ENCODE results near the gene TMC1. TPM values are rescaled to one million over a fixed set of nuclear protein-coding genes. Genes with fewer than 3 reads are reported as not detected.
"Not testable (repeated sequence)": the region's sequence is repeated elsewhere in the genome, so short reads cannot be mapped to it uniquely, and the experiment has no call there.

TMC1 gene
- total RNA-seq, 1 donor from 2014 or later, result not detected

- Histone ChIP-seq H3K4me3 (no peak overlapping the region), H3K27ac (no peak overlapping the region), H3K36me3 (no peaks in the 10 kb centered on the region), H3K9me3 (no peaks in the 10 kb centered on the region), H3K27me3 (no peaks in the 10 kb centered on the region), H3K4me1 (no peaks in the 10 kb centered on the region)
- DNase-seq (no peak), ATAC-seq (no peak)
- intact Hi-C loops (cut with DNase I), result no loop called here
- TF ChIP-seq CTCF (IDR thresholded peaks at IDR 0.05), result no peak
These were observed 270.0 kb downstream of the TMC1 start for GRCh38 chr9:72791436-72791835.

GRCh38 chr9:72794946-72795345 is 273.5 kb downstream of the TMC1 start:
- H3K9me3 ChIP-seq, result peaks cover 4% of the 10 kb centered on the region
- DNase-seq, result no peak
- H3K36me3 ChIP-seq, result no peaks in the 10 kb centered on the region
- no peaks in the 10 kb centered on the region for H3K4me1 ChIP-seq
- no peak for TF ChIP-seq CTCF (IDR thresholded peaks at IDR 0.05)
- H3K4me3 ChIP-seq, result no peak overlapping the region
- no peak for ATAC-seq
- no peak overlapping the region for H3K27ac ChIP-seq
- H3K27me3 ChIP-seq, result no peaks in the 10 kb centered on the region
- intact Hi-C loops (cut with DNase I), result no loop called here

GRCh38 chr9:72800328-72800994 is 279.1 kb downstream of the TMC1 start:
- intact Hi-C loops (cut with DNase I), result no loop called here
- ATAC-seq (no peak), DNase-seq (no peak)
- no peak for TF ChIP-seq CTCF (IDR thresholded peaks at IDR 0.05)
- Histone ChIP-seq H3K4me1 (no peaks in the 10 kb centered on the region), H3K36me3 (no peaks in the 10 kb centered on the region), H3K9me3 (peaks cover 4% of the 10 kb centered on the region), H3K4me3 (no peak overlapping the region), H3K27ac (no peak overlapping the region), H3K27me3 (no peaks in the 10 kb centered on the region)

GRCh38 chr9:72805238-72805637 is 283.8 kb downstream of the TMC1 start:
- Histone ChIP-seq H3K27ac (no peak overlapping the region), H3K4me1 (no peaks in the 10 kb centered on the region), H3K4me3 (no peak overlapping the region), H3K36me3 (no peaks in the 10 kb centered on the region), H3K27me3 (no peaks in the 10 kb centered on the region), H3K9me3 (no peaks in the 10 kb centered on the region)
- TF ChIP-seq CTCF (IDR thresholded peaks at IDR 0.05), result no peak
- no peak for DNase-seq
- intact Hi-C loops (cut with DNase I), result no loop called here
- ATAC-seq, result no peak

- H3K27ac ChIP-seq; H3K9me3 ChIP-seq; ATAC-seq; H3K4me3 ChIP-seq; intact Hi-C loops (cut with DNase I); H3K36me3 ChIP-seq; DNase-seq; H3K4me1 ChIP-seq; H3K27me3 ChIP-seq: not testable (repeated sequence)
These were observed 285.0 kb downstream of the TMC1 start for GRCh38 chr9:72806313-72806809.

GRCh38 chr9:72807765-72808445 is 286.5 kb downstream of the TMC1 start:
- Histone ChIP-seq H3K4me3 (no peak overlapping the region), H3K27ac (no peak overlapping the region), H3K27me3 (no peaks in the 10 kb centered on the region), H3K36me3 (no peaks in the 10 kb centered on the region), H3K4me1 (no peaks in the 10 kb centered on the region), H3K9me3 (no peaks in the 10 kb centered on the region)
- intact Hi-C loops (cut with DNase I), result no loop called here
- DNase-seq (no peak), ATAC-seq (no peak)
- TF ChIP-seq CTCF (IDR thresholded peaks at IDR 0.05), result no peak
